NCI-H524 treated with DMSO at 0.1 percent for 48 hours (cell line): ENCODE data around the gene MTHFD1.

Experiments used
- DNase-seq: peaks from one replicate; lab custom pipeline; 2025; lab: John Stamatoyannopoulos, UW

The MTHFD1 gene

DNA sequence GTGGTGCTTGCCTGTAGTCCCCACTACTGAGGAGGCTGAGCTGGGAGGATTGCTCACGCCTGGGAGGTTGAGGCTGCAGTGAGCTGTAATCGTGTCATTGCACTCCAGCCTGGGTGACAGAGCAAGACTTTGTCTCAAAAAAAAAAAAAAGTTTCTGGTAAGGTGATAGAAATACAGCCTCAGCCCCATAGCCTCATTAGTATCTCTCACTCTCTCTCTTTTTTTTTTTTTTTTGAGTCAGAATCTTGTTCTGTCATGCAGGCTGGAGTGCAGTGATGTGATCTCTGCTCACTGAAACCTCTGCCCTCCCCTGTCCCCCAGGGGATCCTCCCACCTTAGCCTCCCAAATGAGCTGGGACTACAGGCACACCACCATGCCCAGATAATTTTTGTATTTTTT is 19.2 kb downstream of the MTHFD1 start:
- no peak for DNase-seq

DNA sequence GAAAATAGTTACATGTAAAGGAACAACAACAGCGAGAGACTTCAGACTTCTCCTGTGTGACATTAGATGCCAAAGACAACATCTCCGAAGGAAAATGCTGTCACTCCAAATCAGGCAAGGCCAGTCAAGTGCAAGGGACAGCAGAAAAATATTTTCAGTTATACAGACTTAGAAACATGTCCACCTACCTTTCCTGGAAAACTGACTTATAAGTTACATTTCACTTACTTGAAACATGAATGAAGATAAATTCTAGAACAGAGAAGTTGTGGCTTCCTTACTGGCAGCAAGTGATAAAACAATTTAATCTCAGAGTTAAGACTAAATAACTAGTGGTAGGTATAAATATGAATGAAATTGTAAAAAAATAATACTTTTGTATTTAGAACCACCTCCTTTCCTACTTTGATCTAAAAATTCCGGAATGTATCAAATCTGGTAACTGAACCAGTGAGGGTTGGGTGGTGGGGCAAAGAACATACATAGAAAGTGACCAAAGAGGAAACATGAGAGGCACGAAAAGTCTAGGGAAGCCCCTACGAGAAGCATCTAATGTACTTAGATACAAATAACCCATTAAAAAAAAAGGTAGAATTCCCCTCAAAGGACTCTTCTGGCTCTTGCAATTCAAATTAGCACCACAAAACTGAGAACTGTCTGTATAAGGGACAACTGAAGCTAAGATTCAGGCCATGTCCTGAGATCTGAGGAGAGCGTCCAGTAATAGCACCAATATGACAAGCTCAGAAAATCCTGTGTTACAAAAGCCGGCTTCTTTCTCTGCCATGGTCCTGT is 21.2 kb downstream of the MTHFD1 start:
- DNase-seq: no peak

DNA sequence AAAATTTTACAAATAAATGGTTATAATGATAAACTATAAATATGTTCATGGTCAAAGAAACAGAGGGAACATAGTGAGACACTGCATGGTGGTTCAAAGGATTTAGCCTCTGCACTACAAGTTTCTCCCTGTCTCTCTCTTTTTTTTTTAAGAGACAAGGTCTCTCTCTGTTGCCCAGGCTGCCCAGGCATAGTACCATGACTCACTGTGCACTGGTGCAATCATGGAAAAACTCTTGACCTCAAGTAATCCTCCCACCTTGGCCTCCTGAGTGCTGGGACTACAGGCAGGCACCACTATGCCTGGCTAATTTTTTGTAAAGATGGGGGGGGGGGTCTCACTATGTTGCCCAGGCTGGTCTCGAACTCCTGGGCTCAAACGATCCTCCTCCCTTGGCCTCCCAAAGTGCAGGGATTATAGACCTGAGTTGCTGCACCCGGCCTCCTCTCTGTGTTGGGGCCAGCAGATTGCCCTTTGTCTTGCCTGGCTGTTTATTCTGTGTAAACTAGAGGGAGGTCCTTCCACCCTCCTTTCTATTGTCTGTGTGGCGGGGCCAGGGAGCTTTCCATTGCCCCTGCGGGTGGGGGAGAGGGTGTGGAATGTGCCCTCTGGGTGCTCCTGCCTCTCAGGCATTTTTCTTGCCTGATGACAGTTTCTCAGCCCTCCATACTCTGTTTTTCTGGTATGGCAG is 22.1 kb downstream of the MTHFD1 start:
- no peak for DNase-seq

DNA sequence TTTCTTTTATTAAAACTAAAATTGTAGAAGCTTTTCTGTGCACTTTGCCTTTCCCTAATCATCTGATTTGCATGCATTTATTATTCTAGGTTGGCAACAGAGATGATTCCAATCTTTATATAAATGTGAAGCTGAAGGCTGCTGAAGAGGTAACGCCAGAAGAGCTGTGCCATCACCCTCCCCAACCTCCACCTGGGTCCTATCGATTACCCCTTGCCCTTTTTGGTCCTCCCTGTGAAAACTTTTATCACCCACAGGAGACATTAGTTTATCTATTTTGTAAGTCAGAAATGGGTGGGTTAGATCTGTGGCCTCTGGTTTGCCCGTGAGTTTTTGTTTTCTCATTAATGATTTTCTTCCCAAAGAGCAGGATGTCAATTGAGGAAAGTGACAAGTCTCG is 22.8 kb downstream of the MTHFD1 start:
- DNase-seq: no peak

DNA sequence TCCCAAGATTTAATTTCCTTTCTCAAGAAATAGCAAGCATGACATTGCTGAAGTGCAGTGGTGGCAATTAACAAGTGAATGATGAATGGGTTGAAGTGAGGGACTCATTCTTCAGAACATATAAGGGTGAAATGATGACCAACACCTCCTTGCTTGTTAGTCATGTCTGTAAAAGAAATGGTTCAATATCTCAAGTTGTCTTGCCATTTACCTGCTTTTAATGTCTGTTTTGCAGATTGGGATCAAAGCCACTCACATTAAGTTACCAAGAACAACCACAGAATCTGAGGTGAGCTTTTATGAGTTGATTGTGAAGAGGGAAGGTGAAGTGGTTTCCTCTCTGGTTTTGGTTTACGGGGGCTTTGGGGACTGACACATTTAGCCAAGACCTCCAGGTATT is 24.1 kb downstream of the MTHFD1 start:
- DNase-seq: no peak

DNA sequence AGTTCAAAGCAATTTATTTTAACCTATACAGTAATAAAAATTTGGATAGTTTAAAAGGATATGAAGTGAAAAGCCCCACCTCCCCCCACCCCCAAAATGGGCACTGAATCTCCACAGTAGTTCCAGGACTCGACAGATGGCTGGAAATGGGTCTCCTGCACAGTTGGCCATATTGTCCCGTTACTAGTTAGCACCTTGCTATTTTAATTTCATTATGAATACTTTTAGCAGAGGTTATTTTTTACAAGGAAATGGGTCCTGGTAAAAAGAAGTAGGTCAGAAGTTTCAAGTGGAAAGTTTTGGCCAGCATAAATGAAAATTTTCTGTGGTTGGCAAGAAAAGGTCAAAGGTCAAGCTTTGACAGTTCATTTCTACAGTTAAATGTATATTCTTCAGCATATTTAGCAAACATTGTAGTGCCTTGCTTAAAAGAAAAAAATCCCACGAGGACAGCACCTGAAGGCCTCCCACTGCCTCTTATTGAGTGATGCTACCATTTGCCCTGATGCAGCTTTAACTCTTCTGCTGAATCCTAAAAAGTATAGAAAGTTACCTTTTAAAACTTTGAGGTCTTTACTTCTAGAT is 28.3 kb downstream of the MTHFD1 start:
- no peak for DNase-seq

DNA sequence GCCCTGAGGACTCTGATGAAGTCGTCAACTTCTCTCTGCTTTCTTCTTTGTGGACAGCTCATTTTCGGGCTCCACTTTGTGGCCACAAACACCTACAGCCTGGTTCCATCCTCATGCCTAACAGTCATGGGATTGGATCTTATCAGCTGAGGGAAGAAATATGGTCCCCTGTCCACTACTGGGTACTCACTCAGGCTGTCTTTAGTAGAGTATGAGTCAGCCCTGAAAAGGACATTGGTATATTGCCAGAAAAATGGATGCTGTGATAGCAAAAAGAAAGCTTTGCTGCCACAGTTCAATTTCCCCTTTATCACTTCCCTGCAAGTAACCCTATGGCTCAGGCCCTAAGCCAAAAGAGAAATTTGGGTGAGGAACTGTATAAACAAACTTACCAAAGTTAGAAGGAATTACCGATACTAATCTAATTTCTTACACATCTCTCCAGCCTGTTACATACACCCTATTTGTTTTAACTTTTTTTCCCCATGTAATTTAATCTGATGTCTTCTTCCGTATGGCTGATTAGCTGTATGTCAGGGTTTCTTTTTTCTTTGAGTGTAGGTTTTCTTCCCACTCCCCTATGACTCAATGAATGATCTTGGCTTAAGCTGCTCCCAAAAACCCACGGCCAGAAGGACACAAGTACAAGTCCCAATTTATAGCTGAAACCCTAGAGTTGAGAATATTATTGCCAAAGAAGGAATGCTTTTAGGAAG is 29.1 kb downstream of the MTHFD1 start:
- no peak for DNase-seq

DNA sequence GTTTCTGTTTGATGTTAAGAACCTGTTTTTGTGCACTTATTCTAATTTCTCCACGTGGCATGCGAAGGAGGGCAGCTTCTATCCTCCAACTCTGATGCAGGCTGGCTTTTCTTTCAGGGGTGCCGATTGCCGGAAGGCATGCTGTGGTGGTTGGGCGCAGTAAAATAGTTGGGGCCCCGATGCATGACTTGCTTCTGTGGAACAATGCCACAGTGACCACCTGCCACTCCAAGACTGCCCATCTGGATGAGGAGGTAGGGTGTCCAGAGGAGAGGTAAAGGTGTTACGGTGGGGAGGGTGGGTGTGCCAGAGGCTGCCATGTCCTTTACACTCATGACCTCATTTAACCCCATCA is 29.6 kb downstream of the MTHFD1 start:
- no peak for DNase-seq

DNA sequence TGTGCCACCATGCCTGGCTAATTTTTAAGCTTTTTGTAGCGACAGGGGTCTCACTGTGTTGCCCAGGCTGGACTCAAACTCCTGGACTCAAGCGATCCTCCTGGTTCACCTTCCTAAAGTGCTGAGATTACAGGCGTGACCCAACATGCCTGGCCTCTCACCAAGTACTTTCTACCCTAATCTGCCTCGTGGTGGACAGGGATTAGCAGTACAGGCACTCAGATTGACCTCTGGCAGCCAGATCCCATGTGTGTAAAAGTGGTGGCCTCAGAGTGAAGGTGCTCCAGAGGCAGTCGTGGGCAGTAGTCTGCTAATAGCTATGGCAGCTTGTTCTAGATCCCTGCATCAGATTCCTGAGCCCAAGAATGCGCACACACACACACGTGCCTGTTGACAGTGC is 30.9 kb downstream of the MTHFD1 start:
- DNase-seq: no peak

DNA sequence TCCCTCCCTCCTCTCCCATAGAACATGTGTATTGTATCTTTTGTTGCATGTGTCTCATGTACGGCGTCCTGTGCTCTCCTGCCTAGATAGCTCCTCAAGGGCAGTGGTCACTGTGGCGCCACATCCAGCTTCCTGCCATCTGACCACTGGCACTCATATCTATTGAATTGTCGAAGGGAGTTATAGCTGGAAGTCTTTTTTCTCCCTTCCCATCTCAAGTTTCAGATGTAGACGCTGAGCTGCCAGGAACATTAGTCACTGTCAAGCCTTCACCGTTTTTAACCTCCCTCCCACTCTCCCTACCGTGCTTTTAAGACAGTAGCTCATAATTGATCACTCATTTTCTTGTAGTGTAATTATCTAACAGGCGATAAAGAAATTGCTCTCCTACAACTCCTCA is 33.0 kb downstream of the MTHFD1 start:
- no peak for DNase-seq

DNA sequence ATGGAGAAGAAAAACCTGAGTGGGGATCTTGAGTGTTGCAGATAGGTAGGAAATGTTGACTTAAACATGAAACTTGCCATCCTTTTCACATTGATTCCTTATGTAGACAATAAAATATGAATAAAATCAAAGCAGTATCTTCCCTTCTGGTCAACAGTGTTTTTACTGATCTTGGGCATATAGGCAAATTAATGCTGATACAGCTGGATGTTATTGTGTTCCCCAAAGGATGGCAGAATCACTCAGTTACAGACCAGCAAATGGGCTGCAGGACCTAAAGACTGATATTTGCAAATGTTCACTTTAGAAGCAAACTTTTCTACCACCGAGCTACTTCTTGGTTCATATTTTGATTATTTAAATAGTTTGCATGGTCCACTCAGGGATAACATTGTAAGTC is 33.9 kb downstream of the MTHFD1 start:
- DNase-seq: no peak

DNA sequence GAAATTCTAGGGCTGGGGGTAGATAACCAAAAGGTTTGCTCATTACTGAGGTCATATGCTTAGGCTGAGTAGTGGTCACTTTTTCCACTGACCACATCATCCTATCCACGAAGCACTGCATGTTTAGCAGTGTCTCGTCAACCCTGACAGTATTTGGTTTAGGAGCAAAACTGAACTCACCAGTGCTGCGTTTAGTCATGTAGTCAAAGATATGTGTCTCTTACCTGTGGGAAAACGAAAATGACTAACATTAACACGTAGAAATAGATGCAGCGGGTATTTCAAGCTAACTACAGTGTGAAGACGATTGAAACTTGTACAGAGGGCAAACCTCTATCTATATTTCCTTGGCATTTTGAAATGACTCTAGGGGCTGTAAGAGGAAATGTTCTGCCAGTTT is 34.6 kb downstream of the MTHFD1 start:
- DNase-seq: no peak

DNA sequence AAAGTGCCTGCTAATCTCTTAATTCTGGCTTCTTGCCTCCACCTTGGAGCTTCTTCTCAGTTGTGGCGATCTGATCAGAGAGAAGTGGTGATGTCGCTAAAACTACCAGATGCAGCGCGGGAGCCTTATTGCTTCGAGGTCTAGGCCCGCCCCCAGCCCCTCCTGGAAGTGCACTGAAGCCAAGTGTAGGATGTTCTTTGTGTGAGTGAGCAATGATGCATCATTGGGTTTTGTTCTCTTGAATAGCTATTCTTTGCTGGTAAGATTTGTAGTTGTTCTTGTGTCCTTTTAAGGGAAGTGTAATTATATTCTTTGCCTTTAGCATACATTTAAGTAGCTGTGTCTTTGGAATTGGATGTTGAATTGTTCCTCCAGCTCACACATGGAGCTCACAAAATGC is 35.8 kb downstream of the MTHFD1 start:
- no peak for DNase-seq

DNA sequence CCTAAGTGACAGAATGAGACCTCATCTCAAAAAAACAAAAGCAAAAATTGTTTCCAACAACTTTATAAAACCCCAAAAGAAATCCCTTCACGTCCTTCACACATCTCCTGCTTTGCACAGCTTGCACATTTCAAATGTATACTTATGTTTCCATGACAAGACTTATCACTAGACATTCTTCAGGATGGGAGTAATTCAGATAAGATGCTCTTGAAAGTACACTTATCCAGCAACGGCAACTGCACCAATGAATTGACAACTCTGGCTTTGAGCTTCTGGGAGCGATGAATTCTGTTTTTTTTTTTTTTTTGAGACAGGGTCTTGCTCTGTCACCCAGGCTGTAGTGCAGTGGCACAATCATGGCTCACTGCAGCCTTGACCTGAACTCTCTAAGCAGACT is 46.4 kb downstream of the MTHFD1 start:
- no peak for DNase-seq

DNA sequence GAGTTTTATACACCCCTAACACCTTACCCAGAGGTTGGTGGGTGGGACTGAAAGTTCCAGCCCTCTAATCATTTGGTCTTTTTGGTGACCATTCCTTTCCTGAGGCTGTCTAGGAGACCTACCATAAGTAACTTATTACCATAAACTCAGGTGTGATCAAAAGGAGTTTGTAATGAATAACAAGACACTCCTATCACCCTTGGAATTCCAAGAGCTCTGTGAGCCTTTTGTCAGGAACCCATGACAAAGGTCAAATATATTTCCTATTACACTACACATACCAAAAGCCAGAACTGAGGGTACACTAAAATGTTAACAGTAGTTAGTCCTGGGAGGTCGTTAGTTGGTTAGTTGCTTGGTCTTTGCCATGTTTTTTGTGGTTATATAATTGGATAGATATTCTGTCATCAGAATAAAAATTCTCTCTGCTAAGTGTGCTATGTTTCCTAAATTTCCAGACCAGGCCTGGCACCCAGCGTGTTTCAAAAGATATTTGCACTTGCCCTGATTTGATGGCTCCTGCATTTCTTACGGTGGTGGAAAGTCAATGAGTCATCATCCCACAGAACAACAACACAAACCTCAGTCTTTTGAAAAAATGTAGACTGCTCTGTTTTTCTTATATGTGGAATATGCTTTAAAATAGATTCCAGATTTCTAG is 50.2 kb downstream of the MTHFD1 start:
- no peak for DNase-seq

DNA sequence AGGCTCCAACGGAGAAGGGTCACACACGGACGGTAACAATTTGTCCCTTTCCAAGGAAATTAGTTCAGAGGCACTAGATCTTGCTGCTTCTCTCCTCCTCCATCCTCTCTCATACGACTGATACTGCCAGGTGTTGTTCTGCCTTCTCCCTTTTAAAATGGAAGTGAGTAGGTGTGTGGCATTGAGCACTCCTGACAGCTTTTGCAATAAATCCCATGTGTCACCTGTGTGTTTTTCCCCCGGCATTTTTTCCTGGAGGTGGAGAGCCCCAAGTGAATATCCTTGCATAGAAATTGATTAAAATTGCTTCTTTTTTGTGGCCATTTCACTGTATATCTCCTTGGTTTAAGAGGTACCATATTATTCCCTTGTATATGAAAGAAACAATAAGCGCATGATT is 51.0 kb downstream of the MTHFD1 start:
- DNase-seq: no peak

DNA sequence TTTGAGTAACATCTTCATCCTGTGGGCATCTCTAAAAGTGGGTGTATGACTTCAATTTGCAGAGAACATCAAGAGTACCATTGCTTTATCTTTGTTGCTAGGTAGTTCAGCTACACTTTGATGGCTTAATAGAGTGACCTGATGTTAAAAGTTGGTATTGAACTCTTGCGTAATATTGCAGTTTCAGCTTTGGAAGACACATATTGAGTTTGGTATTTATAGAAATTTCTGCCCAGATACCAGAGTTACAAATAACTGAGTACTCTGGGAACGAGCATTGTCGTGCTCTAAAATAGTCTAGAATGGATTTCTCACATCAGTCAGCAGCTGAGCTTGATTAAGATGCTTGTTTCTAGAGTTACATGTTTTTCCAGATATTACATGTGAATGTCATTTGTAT is 52.3 kb downstream of the MTHFD1 start:
- DNase-seq: no peak

DNA sequence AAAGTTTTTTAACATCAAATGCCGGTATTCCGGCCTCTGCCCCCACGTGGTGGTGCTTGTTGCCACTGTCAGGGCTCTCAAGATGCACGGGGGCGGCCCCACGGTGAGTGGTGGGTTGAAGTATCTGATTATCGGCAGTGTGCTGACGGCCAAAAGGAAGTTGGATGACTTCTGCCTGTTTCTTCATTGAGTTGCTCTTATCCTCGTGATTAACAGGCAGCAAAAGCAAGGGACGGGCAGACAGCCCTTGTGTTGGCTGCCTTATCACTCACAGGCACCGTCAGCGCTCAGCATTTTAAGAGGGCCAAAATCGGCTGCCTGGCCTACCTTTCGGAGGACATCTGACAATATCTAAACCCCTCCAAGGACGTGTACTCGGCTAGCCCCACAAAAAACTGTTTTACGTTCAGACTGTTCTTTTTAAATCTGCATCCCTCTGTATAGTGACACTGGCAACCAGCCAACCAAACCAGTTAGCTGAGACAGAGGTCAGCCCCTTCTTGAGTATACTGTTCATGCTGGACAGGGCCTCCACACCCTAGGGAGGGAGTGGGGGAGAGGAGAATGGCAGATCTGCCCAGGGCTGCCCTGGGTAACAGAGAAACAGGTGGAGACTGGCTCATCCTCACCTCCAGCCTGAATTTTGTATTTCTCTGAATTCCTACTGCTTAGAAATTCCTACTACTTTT is 54.3 kb downstream of the MTHFD1 start:
- DNase-seq: no peak

DNA sequence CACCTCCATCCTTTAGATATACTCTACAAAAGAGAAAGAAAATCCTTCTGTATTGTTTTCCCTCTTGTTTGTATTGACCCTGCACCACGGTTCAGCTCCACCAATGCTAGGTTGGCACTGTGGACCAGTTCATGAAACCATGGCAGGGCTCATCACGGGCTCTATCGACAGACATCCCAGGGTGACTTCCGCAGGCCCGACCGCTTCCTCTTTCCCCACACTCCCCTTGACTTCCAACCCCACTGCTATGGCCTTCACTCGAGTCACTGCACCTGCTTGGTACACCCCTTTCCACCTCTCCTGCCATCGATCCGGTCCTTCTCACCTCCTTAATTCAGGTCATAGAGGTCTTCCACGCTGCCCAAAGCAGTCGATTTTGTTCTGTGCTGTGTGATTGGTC is 56.0 kb downstream of the MTHFD1 start:
- no peak for DNase-seq

DNA sequence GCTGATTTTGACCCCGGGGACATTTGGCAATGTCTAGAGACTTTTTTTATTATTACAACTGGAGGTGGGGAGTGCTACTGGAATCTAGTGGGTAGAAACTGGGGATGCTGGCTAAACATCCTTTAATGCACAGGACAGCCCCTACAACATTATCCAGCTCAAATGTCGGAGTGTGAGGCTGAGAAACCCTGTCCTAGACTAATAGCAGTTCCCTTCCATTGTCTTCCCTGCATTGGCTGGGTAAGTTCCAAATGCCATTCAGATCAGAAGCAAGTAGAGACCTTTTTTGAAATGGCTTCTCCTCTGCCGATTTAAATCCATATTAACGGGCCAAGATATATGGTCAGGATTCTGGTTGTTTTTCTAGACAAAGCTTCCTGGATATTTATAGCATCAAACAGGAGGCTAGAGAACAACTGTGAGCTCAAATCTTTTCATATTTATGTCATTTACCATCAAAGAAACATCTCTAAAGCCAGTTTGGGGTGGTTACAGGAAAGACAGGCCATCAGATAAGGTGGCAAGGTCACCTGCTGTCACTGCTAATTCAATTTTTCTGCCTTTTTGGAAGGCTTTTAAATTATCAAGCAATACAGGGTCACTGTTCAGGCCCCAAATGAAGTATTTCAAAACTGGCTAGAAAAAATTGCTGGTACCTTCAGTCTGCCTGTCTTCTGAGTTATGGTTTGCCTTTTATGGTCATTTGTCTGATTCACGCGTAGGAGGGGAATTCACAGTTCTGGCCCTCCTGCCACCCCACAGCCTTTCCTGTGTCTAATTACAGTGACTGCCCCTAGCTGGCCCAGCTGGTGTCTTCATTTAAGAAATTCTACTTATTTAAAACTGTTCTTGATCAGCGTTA is 57.1 kb downstream of the MTHFD1 start:
- no peak for DNase-seq
